Fibroblast of villous mesenchyme (primary cell): ENCODE results near the gene TIMM29. TPM values are rescaled to one million over a fixed set of nuclear protein-coding genes. Genes with fewer than 3 reads are reported as not detected.

ENCODE experiments used
- DNase-seq: peaks from one replicate; pipeline ENCODE4 v3.0.0-alpha.2; 2010; ENCODE audit warnings: low read depth
- H3K4me3 ChIP-seq: 2 replicates; pipeline ENCODE4 v1.5.1; 2011; ENCODE audit warnings: low read depth, mild to moderate bottlenecking, low read length
- total RNA-seq: library from RNA; depleted of rRNA; stranded (reverse); fragments of >200 nt; gene quantifications from 2 replicates; pipeline ENCODE4 v1.2.3, GENCODE V29; 2012
- TF ChIP-seq, protein P1 (sequence below): IDR thresholded peaks from 2 replicates; pipeline ENCODE4 v1.5.1; 2012; ENCODE audit warnings: low read depth, mild to moderate bottlenecking, low read length; ENCODE audit not compliant: insufficient read depth

TIMM29 gene
- total RNA-seq, 1 donor = 41.0 TPM

DNA sequence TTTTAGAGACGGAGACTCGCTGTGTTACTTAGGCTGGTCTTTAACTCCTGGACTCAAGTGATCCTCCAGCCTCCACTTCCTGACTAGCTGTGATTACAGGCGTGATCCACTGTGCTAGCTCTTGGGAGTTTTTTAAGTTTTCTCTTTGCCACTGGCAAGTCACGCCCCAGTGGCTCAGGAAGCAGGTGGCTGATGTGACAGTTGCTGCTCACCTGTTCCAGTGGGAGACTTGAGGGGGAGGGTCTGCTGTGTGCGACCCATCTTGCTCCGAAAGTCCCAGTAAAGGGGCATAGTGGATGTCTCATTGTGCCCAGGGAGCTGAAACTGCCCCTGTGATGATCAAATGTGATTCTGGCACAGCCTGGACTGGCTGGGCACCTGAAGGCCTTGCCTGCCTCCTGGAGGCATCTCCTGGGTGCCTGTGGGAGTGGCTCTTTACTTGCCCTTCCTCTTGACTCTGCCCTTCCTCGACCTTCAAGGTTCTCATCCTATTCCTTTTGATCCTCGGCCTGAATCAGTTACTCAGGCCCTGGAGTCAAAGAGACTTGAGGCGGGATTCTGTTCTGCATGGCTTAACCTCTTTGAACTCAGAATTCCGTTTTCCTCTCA is 40.0 kb downstream of the TIMM29 start:
- TF ChIP-seq, protein P1, sequence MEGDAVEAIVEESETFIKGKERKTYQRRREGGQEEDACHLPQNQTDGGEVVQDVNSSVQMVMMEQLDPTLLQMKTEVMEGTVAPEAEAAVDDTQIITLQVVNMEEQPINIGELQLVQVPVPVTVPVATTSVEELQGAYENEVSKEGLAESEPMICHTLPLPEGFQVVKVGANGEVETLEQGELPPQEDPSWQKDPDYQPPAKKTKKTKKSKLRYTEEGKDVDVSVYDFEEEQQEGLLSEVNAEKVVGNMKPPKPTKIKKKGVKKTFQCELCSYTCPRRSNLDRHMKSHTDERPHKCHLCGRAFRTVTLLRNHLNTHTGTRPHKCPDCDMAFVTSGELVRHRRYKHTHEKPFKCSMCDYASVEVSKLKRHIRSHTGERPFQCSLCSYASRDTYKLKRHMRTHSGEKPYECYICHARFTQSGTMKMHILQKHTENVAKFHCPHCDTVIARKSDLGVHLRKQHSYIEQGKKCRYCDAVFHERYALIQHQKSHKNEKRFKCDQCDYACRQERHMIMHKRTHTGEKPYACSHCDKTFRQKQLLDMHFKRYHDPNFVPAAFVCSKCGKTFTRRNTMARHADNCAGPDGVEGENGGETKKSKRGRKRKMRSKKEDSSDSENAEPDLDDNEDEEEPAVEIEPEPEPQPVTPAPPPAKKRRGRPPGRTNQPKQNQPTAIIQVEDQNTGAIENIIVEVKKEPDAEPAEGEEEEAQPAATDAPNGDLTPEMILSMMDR = no peak
- DNase-seq = no peak
- H3K4me3 ChIP-seq = no peak overlapping the region

DNA sequence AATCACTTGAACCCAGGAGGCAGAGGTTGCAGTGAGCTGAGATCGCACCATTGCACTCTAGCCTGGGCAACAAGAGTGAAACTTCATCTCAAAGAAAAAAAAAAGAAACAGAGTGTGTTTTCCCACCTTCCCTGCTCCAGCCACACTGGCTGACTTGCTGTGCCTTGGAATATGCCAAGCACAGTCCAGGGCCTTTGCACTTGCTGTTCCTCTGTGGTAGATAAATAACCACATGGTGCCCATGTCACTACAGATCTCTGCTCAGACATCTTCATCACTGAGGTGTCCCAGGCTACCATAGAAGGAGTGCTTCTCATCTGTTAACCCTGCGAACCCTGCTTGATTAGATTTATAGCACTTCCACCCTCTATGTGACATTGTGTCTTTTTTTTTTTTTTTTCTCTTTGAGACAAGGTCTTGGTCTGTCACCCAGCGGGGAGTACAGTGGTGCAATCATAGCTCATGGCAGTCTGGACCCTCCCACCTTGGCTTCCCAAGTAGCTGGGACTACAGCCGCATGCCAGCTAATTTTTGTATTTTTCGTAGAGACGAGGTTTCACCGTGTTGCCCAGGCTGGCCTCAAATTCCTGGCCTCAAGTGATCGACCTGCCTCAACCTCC is 42.6 kb downstream of the TIMM29 start:
- TF ChIP-seq, protein P1 = no peak
- no peak overlapping the region for H3K4me3 ChIP-seq
- DNase-seq = no peak

DNA sequence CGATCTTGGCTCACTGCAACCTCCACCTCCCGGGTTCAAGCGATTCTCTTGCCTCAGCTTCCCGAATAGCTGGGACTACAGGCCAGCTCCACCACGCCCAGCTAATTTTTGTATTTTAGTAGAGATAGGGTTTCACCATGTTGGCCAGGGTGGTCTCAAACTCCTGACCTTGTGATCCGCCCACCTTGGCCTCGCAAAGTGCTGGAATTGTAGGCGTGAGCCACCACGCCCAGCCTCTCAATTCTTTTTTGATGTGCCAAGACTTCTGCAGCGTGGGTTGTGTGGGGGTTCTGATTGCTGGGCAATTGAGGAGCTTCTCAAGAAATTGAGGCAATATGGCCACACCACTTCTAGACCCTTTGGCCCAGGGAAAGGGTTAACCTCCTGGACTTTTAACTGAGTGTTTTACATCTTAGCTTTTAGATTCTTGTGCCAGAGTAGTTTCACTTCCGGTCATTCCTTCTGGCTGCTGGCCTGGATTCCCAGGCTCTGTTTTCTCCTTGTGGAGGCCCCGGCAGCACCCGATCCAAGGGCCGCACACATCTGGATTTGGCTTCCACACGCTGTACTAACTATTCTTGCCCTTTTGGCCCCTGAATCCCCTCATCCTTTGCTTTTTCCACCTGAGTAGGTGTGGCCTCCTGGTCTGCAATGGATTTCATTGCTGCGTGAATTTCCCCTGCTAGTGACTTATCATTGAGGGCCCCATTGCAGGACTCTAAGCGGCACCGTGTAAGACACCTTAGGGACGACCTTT is 46.9 kb downstream of the TIMM29 start:
- no peak overlapping the region for H3K4me3 ChIP-seq
- DNase-seq = peak; percentile 84

DNA sequence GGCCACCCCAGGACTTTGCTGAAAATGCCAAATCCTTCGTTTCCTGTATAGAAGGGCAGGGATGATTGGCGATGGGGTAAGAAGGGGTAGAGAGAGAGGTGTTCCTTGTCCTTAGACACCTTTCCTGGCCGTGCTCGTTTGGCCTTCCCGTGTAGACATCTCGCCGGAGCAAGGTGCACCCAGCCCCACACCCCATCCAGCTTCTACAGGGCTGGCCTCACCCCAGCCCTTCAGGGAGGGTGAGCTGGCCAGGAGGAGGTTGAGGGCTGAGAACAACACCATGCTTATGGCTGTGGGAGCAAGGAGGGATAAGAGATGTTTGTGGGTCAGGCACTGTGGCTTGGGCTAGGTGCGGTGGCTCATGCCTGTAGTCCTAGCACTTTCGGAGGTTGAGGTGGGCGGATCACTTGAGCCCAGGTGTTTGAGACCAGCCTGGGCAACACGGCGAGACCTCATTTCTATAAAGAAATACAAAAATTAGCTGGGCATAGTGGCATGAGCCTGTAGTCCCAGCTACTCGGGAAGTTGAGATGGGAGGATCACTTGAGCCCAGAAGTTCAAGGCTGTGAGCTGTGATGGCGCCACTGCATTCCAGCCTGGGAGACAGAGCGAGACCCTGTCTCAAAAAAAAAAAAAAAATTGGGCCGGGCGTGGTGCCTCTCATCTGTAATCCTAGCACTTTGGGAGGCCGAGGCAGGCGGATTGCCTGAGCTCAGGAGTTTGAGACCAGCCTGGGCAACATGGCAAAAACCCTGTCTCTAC is 47.7 kb downstream of the TIMM29 start:
- no peak for DNase-seq
- H3K4me3 ChIP-seq = no peak overlapping the region
- TF ChIP-seq, protein P1 = no peak

More for the DNA sequence above, 46.9 kb downstream of the TIMM29 start:
- TF ChIP-seq, protein P1 = no peak

DNA sequence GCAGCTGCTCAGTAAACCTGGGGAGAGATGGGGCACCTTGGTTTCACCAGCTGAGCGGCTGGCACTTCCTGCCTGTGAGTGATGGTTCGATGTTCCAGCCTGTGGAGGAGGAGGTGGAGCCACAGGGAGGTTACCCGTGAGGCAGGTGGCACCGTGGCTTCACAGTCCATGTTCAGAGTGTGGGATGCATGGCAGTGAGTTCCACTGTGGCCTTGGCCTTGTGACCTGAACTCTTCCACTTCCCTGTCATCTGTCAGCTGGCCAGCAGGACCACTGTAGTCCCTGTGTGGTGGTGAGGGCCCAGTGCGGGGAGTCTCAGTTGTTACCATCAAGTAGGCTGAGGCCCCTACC is 49.1 kb downstream of the TIMM29 start:
- H3K4me3 ChIP-seq = no peak overlapping the region
- DNase-seq = no peak
- TF ChIP-seq, protein P1 = no peak

Other genes with a start within 250 kb of the TIMM29 start
- gene QTRT1, start 227.4 kb upstream of the TIMM29 start, total RNA-seq = 20.6 and 25.5 TPM in 2 replicates
- gene DNM2, start 210.7 kb upstream of the TIMM29 start, total RNA-seq = 101 and 107 TPM in 2 replicates
- 46.6 and 48.3 TPM in 2 replicates for gene TMED1, start 92.6 kb upstream of the TIMM29 start, total RNA-seq
- gene C19orf38, start 80.4 kb upstream of the TIMM29 start, total RNA-seq = 0.43 TPM in 1 of 2 replicates, not detected in the other
- gene CARM1, start 57.3 kb upstream of the TIMM29 start, total RNA-seq = 38.0 and 40.6 TPM in 2 replicates
- gene YIPF2, start 172 bp upstream of the TIMM29 start, total RNA-seq = 112 and 128 TPM in 2 replicates
- 92.1 and 96.7 TPM in 2 replicates for gene SMARCA4, start 32.2 kb downstream of the TIMM29 start, total RNA-seq
- 392 and 421 TPM in 2 replicates for gene LDLR, start 160.7 kb downstream of the TIMM29 start, total RNA-seq
- 39.7 and 44.5 TPM in 2 replicates for gene SPC24, start 227.0 kb downstream of the TIMM29 start, total RNA-seq